GM10266 (cell line): ENCODE data around the gene IQGAP3.

Experiments
- DNase-seq: peaks from one replicate; pipeline ENCODE4 v3.0.0; 2012; ENCODE audit errors: extremely low spot score
- TF ChIP-seq, protein P1 (sequence below): IDR thresholded peaks from 2 replicates; pipeline ENCODE4 v1.5.1; 2012; ENCODE audit warnings: mild to moderate bottlenecking, low read depth; ENCODE audit not compliant: control insufficient read depth, insufficient read depth; ENCODE audit errors: missing control alignments

The IQGAP3 gene

DNA sequence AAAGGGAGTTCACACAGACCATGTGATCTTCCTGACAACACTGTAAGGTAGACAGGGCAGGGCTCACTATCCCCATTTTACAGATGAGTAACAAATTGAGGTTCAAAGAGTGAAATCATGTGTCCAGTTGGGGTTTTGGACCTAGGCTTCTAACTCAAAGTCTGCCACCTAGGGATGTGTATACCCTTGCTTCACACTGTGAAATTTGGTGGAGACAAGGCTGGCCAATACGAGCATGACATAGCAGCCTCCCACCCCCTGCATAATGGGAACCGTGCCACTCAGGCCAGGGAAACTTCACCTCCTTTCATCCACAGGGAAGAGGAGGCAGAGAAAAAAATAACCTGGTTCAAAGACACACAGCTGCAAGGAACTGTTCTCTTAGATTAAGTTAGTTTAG, 6.8 kb downstream of the IQGAP3 start:
- TF ChIP-seq, protein P1, sequence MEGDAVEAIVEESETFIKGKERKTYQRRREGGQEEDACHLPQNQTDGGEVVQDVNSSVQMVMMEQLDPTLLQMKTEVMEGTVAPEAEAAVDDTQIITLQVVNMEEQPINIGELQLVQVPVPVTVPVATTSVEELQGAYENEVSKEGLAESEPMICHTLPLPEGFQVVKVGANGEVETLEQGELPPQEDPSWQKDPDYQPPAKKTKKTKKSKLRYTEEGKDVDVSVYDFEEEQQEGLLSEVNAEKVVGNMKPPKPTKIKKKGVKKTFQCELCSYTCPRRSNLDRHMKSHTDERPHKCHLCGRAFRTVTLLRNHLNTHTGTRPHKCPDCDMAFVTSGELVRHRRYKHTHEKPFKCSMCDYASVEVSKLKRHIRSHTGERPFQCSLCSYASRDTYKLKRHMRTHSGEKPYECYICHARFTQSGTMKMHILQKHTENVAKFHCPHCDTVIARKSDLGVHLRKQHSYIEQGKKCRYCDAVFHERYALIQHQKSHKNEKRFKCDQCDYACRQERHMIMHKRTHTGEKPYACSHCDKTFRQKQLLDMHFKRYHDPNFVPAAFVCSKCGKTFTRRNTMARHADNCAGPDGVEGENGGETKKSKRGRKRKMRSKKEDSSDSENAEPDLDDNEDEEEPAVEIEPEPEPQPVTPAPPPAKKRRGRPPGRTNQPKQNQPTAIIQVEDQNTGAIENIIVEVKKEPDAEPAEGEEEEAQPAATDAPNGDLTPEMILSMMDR = no peak
- no peak for DNase-seq

DNA sequence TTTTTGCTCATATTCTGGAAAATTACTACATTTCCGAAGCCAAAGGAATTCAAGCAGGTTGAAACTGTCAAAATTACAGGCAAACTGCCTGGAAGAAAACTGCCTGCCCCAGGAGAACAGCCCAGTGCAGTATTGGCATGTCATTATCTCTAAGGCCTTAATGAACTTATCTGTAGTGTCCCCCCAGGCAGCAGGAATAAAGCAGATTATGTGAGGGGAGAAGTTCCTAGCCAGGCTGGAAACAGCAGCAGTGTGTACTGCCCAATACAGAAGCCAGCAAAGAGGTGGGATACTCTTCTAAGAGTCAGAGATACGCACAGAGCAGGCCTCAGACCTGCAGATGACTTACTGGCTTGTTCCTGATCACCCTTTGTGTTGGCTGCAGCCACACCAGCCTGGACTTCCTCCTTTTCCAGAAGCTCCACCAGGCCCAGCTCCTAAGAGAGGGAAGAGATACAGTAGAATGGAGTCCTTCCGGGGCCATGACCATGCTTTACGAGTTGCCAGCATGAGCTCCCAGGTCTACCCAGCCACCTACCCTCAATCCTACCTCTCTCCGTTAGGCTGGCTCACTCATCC, 11.7 kb downstream of the IQGAP3 start:
- no peak for DNase-seq
- TF ChIP-seq, protein P1 = no peak

DNA sequence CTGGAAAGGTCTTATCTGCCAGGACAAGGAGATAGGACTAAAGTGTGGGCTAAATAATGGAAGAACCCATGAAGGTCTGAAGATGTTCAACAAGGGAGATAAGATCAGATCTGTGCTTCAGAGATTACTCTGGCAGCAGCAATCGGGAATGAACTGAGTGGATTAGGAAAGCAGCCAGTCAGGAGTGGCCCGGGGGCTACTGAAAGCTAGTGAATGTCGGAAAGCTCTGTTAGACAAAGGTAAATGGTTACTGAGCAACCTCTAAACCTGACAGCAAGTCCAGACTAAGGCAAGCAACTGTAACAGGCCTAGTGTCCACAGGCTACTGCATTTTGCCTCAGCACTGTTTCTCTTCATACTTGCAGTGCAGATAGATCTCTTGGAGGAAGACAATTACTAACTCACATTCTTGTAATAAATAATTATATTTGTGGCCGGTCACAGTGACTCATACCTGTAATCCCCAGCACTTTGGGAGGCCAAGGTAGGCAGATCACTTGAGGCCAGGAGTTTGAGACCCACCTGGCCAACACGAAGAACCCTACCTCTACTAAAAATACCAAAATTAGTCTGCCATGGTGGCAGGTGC, 12.5 kb downstream of the IQGAP3 start:
- TF ChIP-seq, protein P1 = no peak
- no peak for DNase-seq

DNA sequence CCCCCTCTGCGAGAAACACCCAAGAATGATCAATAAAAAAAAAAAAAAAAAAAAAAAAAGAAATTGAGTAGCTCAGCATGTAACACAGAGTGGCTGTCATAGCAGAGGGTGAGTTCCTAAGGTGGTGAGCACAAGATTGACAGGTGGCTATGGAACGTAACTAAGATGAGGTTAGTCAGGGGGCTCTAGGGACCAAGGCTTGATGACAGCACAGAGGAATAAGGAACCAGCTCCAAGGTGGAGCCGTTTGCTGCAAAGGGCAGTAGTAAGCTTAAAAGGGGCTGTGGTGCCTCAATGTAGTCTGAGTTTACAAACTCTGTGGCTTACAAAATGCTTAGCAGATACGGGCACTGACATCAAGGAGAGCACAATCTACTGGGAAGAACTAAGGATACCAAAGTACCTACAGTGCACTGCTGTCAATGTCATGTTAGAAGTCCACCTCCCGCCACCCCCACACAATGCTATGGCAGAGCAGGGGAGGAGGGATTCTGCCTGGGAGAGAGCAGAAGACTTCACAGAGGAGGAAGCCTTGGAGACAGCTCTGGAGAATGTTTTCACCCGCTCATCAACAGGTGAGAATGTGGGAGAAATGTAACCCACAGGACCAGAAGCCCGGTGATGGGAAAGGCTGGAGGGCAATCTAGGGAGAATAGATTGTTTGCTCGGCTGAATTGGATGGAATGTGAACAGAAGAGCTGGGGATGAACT, 13.1 kb downstream of the IQGAP3 start:
- DNase-seq = no peak
- TF ChIP-seq, protein P1 = no peak

DNA sequence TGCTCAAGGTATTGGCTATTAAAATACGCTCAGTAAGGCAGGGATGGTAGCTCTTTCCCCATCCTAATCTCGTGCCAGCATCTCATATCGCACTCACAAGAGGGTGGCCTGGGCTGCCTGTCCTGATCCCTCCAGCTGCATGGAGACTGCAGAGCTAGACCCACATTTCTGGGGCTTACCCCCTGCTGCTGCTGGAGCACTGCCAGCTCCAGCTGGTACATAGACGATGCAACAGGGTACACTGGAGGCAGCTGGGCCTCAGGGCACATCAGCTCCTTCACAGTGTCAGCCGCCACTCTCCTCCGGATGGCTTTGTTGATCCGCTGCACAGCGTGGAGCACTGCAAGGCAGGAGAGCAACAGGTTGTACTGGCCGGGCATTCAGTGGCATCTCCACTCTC, 16.0 kb downstream of the IQGAP3 start:
- DNase-seq = no peak
- TF ChIP-seq, protein P1 = no peak

DNA sequence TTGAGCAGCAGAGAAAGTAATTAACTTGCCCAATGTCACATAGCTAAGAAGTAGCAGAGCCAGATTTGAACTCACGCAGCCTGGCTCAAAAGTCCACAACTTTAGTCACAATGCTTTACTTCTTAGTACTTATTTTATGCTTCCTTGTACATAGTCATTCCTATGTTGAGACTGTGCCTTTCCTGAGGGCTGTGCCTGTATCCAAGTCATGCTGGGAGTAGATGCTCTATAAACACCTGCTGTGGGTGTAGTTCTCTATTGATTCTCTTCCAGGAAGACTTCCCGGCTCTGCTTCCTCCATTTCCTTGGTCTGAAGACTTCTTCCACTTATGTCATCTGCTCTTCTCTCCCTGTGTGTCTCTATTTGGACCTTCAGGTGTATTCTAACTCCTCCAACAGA, 16.6 kb downstream of the IQGAP3 start:
- TF ChIP-seq, protein P1 = no peak
- no peak for DNase-seq

DNA sequence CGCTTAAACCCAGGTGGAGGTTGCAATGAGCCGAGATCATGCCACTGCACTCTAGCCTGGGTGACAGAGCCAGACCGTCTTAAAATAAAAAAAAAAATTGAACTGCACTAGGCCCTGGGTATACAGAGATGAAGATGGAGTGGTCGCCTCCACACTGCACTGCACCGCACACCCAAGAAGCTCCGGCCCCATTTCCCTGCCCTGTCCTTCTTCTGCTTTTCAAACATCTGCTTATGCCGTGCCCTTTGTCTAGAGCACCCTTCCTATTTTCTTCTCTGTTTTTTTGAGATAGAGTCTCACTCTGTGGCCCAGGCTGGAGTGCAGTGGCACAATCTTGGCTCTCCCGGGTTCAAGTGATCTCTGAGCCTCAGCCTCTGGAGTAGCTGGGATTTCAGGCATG, 17.4 kb downstream of the IQGAP3 start:
- TF ChIP-seq, protein P1 = no peak
- DNase-seq = no peak
